ENCODE measurements around the gene FAM47E. TPM values are rescaled to one million over a fixed set of nuclear protein-coding genes. Genes with fewer than 3 reads are reported as not detected.

FAM47E gene
- total and polyA plus RNA-seq, 2 of the 8 experiments (the other 6 are each of a cell fraction or from before 2014, with no cell fraction given) = 1.3 to 1.4 TPM

DNA sequence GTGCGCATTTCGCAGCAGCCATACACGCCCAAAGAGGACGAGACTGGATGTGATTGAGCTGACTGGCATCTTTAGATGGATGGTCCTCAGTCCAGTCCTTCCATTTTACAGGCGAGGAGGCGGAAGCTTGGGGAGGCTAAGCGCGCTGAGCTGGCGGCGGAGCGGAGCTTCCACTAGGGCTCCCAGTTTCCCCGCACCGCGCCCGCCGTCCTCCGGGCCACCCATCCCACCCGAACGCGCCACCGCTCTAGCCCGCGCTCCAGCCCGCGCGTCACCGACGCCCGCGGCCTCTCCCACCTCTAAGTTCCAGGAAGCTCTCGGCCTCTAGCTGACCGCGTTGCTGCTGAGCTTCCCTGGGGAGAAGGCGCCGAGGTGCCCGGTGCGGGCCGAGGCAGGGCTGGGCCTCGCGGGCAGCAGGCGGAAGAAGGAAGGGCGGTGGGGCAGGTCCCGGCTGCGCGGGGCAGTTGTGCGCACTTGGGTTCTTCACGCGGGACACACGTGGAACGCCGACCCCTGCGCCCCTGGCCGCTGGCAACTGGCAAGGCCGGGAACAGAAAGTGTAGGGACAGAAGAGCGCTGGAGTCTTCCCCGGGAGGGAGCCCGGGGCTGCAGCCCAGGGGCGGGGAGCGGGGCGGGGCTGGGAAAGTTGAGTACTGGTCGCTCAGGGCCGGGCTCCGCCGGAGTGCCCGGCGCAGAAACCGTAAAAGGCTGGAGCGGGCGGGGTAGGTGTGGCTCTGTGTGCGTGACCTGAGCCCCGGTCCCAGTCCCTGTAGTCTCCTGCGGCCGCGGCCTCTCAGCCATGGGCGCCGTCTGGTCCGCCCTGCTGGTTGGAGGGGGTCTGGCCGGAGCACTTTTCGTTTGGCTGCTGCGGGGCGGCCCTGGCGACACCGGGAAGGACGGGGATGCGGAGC is 54.7 kb downstream of the FAM47E start, which contains the start of gene STBD1 (continued):
- TF ChIP-seq ASH2L (IDR thresholded peaks at IDR 0.05; ENCODE audit: low read length) (peak; percentile 92), CEBPB (IDR thresholded peaks at IDR 0.05; ENCODE audit: low read depth, low read length) (no peak), YY1 (IDR thresholded peaks at IDR 0.05; ENCODE audit: low read depth, low read length) (peak; percentile 19; the same call in 1 of the 2 replicates), TCF12 (IDR thresholded peaks at IDR 0.05; ENCODE audit: low read depth, low read length) (no peak), EZH2 (IDR thresholded peaks at IDR 0.05; ENCODE audit: low read depth, low read length, severe bottlenecking) (peak; percentile 55), USF2 (IDR thresholded peaks at IDR 0.05; ENCODE audit: low read length) (no peak), HDAC2 (IDR thresholded peaks at IDR 0.05; ENCODE audit: borderline replicate concordance in 1 of 2, low read depth in 2 of 2, low read length in 2 of 2) (0 out of 4 replicates have a peak, but pooled peaks have one; percentile 15 to 27)
- TF ChIP-seq, protein P1, sequence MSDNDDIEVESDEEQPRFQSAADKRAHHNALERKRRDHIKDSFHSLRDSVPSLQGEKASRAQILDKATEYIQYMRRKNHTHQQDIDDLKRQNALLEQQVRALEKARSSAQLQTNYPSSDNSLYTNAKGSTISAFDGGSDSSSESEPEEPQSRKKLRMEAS (IDR thresholded peaks at IDR 0.05) = peak; percentile 57

Data from H1 (cell line).